ENCODE results near the gene WDR64. TPM values are rescaled to one million over a fixed set of nuclear protein-coding genes. Genes with fewer than 3 reads are reported as not detected.

WDR64 gene
- total and polyA plus RNA-seq, 2 donors (not counting 3 experiments of a cell fraction or from before 2014, with no cell fraction given): not detected

DNA sequence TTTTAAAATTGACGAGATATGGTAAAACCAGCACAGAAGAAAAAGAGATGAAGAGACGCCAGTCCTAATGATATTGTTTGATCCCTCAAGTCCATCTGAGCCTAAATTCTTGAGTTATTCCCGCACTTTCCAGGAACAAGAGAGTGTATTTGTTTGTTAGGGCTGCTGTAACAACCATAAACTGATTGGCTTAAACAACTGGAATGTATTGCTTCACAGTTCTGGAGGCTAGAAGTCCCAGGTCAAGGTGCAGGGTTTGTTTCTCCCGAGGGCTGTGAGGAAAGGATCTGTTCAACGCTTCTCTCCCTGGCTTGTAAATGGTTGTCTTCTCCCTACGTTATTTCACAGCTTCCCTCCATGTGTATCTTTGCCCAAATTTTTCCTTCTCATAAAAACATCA is 188.1 kb downstream of the WDR64 start:
- Histone ChIP-seq H3K9me1 (replicated peaks; ENCODE audit: control insufficient read depth, extremely low read depth, insufficient read depth, low read length) (no peaks in the 10 kb centered on the region), H3K9ac (replicated peaks; ENCODE audit: extremely low read depth, insufficient read depth, low read length) (no peak overlapping the region), H3K27me3 (ENCODE audit: control insufficient read depth in 2 of 2, insufficient read depth in 2 of 2, low read length in 2 of 2) (peaks cover 6 to 14% of the 10 kb centered on the region in 2 experiments), H3K36me3 (ENCODE audit: control insufficient read depth in 2 of 2, extremely low read depth in 1 of 2, insufficient read depth in 2 of 2, low read length in 2 of 2) (no peaks in the 10 kb centered on the region), H3K4me3 (replicated peaks in 1 of 3; ENCODE audit: insufficient read depth in 1 of 3, low read depth in 1 of 3, low read length in 3 of 3) (no peak overlapping the region), H3K4me1 (ENCODE audit: control insufficient read depth, extremely low read depth, insufficient read depth, low read length) (peaks cover 18% of the 10 kb centered on the region), H3K9me3 (replicated peaks; ENCODE audit: control insufficient read depth, insufficient read depth, low read length) (no peaks in the 10 kb centered on the region), H3K27ac (ENCODE audit: insufficient read depth, low read depth, low read length) (no peak overlapping the region), H3K4me2 (ENCODE audit: insufficient read depth, low read length) (no peak overlapping the region), H2AFZ (ENCODE audit: low read depth, low read length) (no peak overlapping the region), H4K20me1 (replicated peaks; ENCODE audit: control insufficient read depth, extremely low read depth, insufficient read depth, low read length) (no peaks in the 10 kb centered on the region), H3K79me2 (ENCODE audit: control insufficient read depth, insufficient read depth, low read length) (no peaks in the 10 kb centered on the region)
- DNase-seq (ENCODE audit: low read depth, low spot score) (no peak), FAIRE-seq (no peak)
- POLR2A ChIA-PET: no interaction called here
- BruUV-seq (replicated peaks): no TSS peak
- TF ChIP-seq, protein P1, sequence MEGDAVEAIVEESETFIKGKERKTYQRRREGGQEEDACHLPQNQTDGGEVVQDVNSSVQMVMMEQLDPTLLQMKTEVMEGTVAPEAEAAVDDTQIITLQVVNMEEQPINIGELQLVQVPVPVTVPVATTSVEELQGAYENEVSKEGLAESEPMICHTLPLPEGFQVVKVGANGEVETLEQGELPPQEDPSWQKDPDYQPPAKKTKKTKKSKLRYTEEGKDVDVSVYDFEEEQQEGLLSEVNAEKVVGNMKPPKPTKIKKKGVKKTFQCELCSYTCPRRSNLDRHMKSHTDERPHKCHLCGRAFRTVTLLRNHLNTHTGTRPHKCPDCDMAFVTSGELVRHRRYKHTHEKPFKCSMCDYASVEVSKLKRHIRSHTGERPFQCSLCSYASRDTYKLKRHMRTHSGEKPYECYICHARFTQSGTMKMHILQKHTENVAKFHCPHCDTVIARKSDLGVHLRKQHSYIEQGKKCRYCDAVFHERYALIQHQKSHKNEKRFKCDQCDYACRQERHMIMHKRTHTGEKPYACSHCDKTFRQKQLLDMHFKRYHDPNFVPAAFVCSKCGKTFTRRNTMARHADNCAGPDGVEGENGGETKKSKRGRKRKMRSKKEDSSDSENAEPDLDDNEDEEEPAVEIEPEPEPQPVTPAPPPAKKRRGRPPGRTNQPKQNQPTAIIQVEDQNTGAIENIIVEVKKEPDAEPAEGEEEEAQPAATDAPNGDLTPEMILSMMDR (IDR thresholded peaks at IDR 0.05; ENCODE audit: extremely low read depth in 1 of 2, insufficient read depth in 1 of 2, low read depth in 1 of 2, low read length in 2 of 2): no peak
- TF ChIP-seq MYC (IDR thresholded peaks at IDR 0.05; ENCODE audit: low read depth, low read length): no peak
- TF ChIP-seq JUN (IDR thresholded peaks at IDR 0.05; ENCODE audit: borderline replicate concordance, insufficient read depth, insufficient read length, low read depth): no peak
- no peak for TF ChIP-seq POLR2A (IDR thresholded peaks at IDR 0.05; ENCODE audit: low read depth, low read length)
- no peak for TF ChIP-seq FOS (IDR thresholded peaks at IDR 0.05; ENCODE audit: borderline replicate concordance, insufficient read depth, low read length)
- TF ChIP-seq POLR2AphosphoS5 (IDR thresholded peaks at IDR 0.05; ENCODE audit: insufficient read depth, low read depth, low read length): no peak
- TF ChIP-seq MAX (IDR thresholded peaks at IDR 0.05; ENCODE audit: insufficient read depth, insufficient read length): no peak
- no peak for TF ChIP-seq EZH2 (IDR thresholded peaks at IDR 0.05; ENCODE audit: borderline replicate concordance, low read depth, low read length, severe bottlenecking)
- TF ChIP-seq GATA2 (IDR thresholded peaks at IDR 0.05; ENCODE audit: insufficient read depth, insufficient read length, low read depth, low read length): no peak
- CTCF ChIA-PET: no interaction called here
- dilution Hi-C loops (cut with MboI; ENCODE audit: extremely low pct_ligation_motif_present, low sequenced_read_pairs) (no loop called here), intact Hi-C loops (cut with micrococcal nuclease) (no loop called here)

All from endothelial cell of umbilical vein (primary cell).